AG04449 (cell line): ENCODE measurements around the gene R3HDM4.

ENCODE experiments used
- CTCF ChIA-PET: fragments of 350-600 bp; formaldehyde crosslinking; extraction: SDS; loops from one replicate; lab custom pipeline; 2021; ENCODE audit warnings: antibody characterized with exemption; lab: Yijun Ruan, JAX
- POLR2A ChIA-PET: fragments of 400-600, 350-600 bp; formaldehyde crosslinking; extraction: SDS; loops from one replicate; lab custom pipeline; 2020; ENCODE audit warnings: antibody characterized with exemption, inconsistent platforms; lab: Yijun Ruan, JAX
- DNase-seq: peaks from one replicate; pipeline ENCODE4 v3.0.0-alpha.2; 2010; ENCODE audit warnings: low read depth, low spot score
- H3K4me3 ChIP-seq: 2 replicates; pipeline ENCODE4 v1.5.1; 2011; ENCODE audit warnings: low read depth, mild to moderate bottlenecking, control low read depth, low read length
- TF ChIP-seq, protein P1 (sequence below): IDR thresholded peaks from one replicate; pipeline ENCODE4 v1.5.1; 2011; ENCODE audit warnings: mild to moderate bottlenecking, moderate library complexity, low read length, control low read depth, inconsistent platforms; ENCODE audit not compliant: insufficient read depth; ENCODE audit errors: missing control alignments

Gene R3HDM4

DNA sequence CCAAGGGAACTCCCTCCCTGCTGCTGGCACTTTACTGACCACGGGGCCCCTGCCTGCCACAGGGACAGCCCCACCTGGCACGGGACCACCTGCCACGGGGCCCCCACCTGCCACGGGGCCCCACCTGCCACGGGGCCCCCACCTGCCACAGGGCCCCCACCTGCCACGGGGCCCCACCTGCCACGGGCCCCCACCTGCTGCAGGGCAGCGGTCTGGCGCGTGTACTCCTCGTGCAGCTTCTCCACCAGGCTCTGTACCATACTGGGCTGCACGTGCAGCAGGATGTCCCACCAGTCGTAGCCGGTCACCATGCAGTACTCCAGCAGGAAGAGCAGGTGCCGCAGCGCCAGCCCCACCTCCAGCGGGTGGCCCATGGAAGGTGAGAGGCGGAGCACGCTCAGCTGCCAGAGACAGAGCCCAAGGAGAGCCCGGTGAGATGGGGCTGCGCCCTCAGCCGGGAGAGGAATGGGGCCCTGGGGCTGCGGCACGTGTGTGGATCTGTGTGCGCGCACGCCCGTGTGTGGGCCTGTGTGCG is 36.2 kb downstream of the R3HDM4 start:
- TF ChIP-seq, protein P1, sequence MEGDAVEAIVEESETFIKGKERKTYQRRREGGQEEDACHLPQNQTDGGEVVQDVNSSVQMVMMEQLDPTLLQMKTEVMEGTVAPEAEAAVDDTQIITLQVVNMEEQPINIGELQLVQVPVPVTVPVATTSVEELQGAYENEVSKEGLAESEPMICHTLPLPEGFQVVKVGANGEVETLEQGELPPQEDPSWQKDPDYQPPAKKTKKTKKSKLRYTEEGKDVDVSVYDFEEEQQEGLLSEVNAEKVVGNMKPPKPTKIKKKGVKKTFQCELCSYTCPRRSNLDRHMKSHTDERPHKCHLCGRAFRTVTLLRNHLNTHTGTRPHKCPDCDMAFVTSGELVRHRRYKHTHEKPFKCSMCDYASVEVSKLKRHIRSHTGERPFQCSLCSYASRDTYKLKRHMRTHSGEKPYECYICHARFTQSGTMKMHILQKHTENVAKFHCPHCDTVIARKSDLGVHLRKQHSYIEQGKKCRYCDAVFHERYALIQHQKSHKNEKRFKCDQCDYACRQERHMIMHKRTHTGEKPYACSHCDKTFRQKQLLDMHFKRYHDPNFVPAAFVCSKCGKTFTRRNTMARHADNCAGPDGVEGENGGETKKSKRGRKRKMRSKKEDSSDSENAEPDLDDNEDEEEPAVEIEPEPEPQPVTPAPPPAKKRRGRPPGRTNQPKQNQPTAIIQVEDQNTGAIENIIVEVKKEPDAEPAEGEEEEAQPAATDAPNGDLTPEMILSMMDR, result no peak
- POLR2A ChIA-PET, result no interaction called here
- no peak for DNase-seq
- H3K4me3 ChIP-seq, result no peak overlapping the region
- CTCF ChIA-PET, result no interaction called here

DNA sequence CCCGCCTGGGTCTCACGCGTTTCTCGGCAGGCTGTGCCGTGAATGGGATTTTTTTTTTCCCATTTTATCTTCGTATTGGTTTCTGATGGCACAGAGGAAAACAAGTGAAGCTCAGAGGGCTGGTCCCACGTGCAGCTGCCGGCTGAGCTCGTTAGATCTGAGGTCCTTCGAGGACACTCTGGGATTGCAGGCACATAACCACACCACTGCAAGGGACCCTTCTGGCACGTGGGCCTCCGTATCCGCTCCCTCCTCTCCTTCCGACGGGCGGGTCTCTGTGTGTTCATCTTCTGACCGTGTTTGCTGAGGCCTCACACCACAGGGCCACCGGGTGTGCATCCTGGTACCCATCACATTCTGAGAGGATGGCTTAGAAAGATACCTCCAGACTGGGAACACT is 36.9 kb downstream of the R3HDM4 start:
- H3K4me3 ChIP-seq, result no peak overlapping the region
- ChIA-PET CTCF (no interaction called here), POLR2A (no interaction called here)
- DNase-seq, result no peak
- TF ChIP-seq, protein P1, result no peak

DNA sequence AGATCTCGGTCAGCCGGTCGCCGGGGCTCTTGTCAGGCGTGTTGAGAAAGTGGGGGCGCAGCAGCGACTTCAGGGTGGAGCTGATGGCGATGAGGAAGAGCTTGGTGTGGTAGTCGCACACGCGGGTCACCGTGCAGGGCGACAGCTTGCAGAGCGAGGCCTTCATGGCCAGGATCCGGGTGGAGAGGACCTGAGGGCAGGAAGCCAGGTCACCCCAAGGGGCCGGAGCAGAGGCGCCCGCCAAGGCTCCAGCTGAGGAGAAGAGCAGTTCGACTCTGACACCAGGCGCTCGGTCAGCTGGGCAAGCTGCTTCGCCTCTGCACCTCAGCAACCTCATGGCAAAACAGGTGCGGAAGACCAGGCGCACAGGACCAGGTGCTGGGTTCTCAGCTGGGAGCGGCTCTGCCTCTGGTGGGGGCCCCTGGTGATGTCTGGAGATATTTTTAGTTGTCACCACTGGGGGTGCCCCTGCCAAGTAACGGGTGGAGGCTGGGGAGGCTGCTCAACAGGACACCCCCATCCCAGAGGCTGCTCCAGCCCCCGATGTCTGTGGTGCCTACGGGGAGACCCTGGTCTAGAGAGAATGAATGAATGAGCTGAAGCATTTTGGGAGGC is 37.6 kb downstream of the R3HDM4 start:
- DNase-seq, result no peak
- TF ChIP-seq, protein P1, result no peak
- POLR2A ChIA-PET, result no interaction called here
- CTCF ChIA-PET, result interaction anchor here (0.9 to 1.7 kb wide), 2 partner anchors 19 to 107 kb away, joined by 3 to 7 read pairs; no protein-coding TSS in a partner anchor
- H3K4me3 ChIP-seq, result no peak overlapping the region

DNA sequence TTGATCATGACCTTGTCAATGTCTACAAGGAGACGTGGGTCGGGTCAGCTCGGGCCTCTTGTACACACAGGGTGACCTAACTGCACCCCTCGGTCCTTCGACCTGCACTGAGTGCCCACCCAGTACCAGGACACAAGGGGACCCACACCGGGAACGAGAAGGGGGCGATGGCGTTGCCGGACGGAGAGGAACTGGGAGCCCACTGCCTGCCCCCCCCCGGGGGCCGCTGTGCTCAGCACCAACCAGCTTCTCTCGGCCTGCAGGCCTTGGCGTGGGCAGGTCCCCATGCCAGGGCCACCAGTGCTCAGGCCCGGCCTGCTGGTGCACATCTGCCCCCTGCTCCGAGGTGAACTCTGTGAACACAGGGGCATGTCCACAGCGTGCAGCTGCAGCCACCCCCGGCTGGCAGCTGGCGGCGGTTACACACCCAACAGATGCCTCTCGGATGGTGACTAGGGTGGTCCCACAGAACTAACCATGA is 39.4 kb downstream of the R3HDM4 start:
- no peak overlapping the region for H3K4me3 ChIP-seq
- TF ChIP-seq, protein P1, result no peak
- DNase-seq, result no peak
- CTCF ChIA-PET, result interaction anchor here (0.6 to 1.5 kb wide), 2 partner anchors 9 to 104 kb away, joined by 3 read pairs; no protein-coding TSS in a partner anchor
- POLR2A ChIA-PET, result no interaction called here

DNA sequence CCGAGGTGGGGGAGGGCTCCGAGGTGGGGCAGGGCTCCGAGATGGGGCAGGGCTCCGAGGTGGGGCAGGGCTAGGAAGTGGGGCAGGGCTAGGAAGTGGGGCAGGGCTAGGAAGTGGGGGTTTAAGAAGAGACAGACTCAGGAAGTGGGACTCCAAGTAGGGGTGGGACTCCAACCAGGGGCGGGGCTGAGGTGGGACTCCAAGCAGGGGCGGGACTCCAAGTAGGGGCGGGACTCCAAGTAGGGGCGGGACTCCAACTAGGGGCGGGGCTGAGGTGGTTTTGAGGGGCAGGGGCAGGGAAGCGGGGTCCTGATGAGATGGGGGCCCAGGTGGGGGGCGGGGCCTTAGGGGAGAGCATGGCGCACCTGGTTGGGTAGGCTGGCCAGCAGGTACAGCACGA is 39.9 kb downstream of the R3HDM4 start:
- TF ChIP-seq, protein P1, result no peak
- DNase-seq, result no peak
- ChIA-PET CTCF (interaction anchor here (0.6 to 1.5 kb wide), 2 partner anchors 9 to 103 kb away, joined by 3 read pairs; no protein-coding TSS in a partner anchor), POLR2A (no interaction called here)
- no peak overlapping the region for H3K4me3 ChIP-seq

DNA sequence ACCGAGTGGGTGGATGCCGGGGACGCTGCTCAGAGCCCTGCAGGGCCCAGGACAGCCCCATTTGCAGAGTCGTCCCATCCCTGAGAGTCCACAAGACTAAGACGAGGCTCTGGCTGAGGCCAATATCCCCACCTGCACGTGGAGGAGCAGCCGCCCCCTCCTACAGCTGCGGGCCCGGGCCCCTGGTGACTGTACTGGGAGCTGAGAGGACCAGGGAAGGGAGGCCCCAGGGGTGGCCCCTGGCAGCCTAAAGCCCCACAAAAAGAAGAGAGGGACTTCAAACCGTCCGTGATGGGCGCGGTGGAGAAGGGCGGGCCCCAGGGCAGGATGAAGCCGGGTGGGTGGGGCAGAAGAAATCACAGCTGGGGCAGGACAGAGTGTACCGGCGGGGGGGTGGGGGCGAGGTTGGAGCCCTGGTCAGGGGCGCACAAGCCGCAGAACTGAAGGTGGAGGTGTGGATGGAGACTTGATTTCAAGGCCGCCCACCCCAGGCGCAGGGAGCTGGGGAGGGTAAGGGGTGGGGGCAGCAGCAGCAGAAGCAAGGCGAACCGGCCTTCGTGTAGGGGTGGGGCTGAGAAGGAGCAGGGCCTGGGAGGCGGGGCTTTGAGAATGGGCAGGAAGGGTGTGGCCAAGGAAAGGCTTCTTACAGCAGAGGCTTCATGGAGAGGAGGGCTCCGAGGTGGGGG is 40.6 kb downstream of the R3HDM4 start:
- DNase-seq, result no peak
- POLR2A ChIA-PET, result no interaction called here
- CTCF ChIA-PET, result no interaction called here
- H3K4me3 ChIP-seq, result no peak overlapping the region
- TF ChIP-seq, protein P1, result no peak
